Right kidney (tissue), 1 donor: Measurements from ENCODE around the gene GCAT.
"Not testable (repeated sequence)": the region's sequence is repeated elsewhere in the genome, so short reads cannot be mapped to it uniquely, and the experiment has no call there.

ENCODE experiments used
- DNase-seq: peaks from one replicate; pipeline ENCODE4 v3.0.0-alpha.2; 2016

Gene GCAT

DNA sequence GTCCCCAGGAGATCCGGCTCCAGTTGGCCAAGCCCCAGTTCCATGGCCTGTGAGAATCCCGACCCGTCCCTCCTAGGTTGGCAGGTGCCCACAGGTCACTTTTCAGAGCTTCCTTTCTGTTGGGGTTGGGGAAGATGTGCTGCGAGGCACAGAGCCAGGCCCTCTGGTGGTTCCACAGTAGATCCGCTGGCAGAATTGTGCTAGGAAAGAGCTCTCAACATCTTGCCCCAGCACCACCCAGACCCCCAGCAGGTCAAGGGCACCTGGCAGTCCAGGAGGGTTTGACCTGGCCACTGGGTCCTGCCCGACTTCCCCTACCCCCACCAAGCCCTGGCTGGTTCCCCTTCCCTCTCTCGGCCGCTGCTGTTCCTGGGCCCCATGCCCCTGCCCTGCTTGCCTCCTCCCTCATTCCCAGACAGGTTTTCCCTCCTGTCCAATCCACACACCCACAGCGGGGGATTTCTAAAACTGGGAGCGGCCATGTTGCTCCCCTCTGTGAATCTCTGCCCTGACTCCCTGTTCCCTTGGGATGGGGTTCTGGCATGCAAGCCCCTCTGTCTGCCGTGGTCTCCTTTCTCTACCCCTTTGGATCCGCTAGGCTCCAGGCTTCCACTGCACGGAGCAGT is 26.2 kb upstream of the GCAT start:
- DNase-seq: no peak

DNA sequence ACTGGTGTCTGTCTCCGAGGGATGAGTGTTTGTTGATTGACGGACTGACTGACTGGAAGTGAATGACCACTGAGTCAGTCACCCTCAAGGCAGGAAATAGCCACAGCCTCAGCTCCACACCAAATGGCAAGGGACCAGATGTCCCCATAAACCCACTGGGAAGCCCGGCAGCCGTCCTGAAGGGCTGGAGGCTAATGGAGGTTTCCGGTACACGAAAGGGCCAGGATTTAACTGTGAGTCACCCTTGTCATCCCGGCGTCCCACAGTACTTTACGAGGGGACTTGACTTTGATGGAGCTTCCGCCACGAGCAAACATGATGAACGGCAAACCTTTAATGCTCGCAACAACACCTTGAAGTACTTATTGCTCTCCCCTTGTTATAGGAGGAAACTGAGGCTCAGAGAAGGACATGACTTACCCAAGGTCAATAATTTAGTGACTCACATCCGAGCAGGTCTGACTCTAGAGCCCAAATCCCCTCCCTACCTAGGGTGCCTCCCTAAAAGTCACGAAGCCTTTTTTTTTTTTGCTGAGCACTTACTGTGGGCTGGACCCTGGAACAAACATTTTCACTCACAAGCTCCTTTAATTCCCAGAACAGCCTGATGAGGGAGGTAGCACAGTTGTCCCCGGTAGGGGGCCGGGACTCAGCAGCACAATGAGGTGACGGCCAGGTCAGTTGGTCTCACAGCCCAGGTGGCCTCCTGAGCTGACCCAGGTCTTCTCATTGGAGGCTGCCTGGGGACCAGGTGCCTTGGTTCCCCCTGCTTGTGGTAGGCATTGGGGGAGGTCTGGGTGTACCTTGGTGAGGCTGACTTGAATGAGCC is 25.2 kb upstream of the GCAT start:
- no peak for DNase-seq

DNA sequence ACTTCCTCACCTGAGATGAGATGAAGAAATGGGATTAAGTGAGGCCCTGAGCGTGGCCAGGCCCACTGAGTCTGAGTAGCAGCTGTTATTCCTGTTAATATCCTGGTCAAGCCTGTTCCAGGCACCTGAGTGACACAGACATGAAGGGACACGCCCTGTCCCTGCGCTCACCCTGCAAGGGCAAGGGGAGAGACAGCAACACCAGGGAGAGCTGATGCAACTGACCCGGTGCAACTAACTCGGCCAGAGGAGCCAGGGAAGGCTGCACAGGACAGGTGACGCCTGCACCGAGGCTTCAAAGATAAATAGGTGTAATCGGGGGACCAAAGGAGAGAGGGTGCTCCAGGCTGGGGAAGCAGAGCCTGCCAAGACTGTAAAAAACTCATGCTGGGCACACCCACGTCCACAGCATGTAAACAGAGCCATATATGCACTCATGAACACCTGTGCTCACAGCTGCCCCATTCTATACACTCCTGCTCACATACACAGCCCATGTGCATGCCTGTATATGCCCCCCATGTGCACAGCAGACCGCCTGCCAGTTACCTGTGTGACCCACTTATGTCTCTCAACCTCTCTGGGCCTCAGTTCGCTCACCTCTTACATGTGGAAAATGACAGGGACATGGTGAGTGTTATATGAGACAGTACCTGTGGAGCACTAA is 22.8 kb upstream of the GCAT start:
- DNase-seq: no peak

DNA sequence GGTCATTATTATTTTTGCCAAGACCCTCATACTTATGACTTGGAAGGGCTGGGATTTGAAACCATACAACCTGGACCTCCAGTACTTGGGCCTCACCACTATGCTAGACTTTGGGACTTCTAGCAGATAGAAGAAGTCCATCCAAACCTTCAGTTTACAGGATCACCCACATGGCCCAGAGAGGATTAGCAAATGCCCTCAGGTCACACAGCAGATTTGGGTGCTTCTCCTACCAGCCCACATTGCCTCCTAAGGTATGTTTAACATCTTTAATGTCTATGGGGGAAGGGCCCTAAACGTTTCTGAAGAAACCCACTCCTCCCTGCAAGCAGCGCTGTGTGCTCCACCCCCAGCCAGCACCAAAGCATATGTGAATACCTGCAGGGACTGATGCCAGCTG is 17.5 kb upstream of the GCAT start:
- no peak for DNase-seq

DNA sequence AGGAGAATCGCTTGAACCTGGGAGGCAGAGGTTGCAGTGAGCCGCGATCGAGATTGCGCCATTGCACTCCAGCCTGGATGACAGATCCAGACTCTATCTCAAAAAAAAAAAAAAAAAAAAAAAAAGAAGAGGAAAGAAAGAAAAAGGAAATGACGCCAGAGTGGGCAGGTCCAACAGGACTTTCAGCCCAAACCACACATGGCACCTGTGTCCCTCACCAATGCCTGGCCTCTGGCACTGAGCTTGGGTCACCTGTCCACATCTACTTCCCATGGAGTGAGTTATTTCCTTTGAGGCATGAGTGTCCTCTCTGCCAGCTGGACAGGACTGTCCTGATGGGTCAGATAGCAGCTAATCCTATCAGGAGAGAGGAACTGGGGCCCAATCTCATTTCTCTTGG is 15.2 kb upstream of the GCAT start:
- no peak for DNase-seq

DNA sequence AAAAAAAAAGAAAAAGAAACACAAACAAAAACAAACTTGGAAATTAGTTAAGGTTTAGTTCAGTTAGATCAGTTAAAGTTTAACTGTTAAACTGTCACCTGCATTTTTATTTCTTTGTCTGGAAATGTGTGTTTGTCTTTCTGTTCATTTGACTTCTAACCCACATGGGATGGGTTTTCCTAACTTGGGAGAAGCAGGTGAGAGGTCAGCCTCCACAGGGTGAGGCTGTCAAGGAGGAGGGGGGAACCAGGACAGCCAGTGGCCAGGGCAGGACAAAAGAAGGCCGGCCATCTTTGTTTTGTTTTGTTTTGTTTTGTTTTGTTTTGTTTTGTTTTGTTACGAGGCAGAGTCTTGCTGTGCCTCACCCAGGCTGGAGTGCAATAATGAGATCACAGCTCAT is 13.4 kb upstream of the GCAT start:
- no peak for DNase-seq

DNA sequence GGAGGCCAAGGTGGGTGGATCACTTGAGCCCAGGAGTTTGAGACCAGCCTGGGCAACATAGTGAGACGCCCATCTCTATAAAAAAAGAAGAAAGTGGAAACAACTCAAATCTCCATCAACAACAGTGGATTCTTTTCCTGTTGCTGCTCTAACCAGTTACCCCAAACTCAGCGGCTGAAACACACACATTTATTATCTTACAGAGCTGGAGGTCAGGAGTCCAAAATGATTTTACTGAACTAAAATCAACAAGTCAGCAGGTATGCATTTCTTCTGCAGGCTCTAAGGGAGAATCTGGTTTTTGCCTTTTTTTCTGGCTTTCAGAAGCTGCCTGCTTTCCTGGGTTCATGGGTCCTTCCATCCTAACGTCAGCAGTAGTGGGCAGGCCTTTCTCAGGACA is 11.7 kb upstream of the GCAT start:
- DNase-seq: no peak

DNA sequence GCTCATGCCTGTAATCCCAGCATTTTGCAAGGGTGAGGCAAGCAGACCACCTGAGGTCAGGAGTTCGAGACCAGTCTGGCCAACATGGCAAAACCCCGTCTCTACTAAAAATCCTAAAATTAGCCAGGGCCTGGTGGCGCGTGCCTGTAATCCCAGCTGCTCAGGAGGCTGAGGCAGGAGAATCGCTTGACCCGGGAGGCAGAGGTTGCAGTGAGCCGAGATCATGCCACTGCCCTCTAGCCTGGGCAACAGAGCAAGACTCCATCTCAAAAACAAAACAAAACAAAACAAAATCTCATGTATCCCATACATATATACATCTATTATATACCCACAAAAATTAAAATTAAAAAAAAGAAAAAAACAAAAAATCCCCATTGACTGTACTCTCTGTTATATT is 10.5 kb upstream of the GCAT start:
- not testable (repeated sequence) for DNase-seq

DNA sequence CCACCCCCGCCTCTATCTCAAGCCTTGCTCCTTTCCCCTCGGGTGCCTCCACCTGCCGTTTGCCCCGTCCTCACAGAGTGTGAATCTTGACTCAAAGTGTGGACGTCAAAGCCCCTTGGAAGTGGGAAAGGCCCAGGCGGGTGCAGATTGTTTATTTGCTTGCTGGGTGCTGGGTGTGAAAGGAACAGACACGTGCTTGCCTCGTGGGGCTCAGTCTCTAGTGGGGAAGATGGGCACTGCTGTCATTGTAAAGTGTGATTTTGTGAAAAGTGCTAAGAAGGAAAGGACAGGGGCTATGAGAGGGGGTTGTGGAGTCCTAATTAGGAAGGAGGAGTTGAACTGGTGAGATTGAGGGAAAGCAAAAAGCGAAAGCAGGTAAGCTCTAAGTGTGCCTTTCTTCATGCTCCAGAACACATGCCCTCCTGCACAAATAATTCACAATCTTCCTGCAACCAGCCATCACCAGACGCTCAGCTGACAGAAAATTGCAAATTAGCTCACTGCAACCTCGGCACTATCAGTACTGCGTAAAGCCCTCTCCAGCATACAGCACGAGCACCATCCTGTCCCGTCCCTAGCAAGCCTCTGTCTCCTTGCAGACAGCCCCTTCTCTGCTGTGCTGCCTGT is 9.7 kb upstream of the GCAT start:
- no peak for DNase-seq

DNA sequence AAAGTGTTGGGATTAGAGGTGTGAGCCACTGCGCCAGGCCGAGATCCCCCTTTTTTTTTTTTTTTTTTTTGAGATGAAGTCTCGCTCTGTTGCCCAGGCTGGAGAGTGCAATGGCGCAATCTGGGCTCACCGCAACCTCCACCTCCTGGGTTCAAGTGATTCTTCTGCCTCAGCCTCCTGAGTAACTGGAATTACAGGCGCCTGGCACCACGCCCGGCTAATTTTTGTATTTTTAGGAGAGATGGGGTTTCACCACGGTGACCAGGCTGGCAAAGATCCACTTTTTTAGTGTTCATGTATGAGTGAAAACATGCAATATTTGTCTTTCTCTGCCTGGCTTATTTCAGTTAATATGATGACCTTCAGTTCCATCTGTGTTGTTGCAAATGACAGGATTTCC is 7.8 kb upstream of the GCAT start:
- DNase-seq: not testable (repeated sequence)

DNA sequence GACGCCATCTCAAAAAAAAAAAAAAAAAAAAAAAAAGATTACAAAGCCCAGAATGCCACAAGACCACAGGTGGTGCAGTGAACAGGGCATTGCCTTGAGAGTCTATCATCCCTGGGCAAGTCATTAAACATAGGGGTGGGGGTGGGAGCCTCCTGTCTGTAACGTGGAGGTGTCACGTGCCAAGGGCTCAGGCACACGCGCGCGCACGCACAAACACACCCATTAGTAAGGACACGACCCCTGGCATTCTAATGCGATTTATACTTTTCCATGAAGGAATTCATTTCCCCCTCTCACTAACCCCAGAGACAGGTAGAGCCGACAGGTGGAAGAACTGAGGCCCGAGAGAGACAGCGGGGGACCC is 5.8 kb upstream of the GCAT start:
- DNase-seq: no peak

DNA sequence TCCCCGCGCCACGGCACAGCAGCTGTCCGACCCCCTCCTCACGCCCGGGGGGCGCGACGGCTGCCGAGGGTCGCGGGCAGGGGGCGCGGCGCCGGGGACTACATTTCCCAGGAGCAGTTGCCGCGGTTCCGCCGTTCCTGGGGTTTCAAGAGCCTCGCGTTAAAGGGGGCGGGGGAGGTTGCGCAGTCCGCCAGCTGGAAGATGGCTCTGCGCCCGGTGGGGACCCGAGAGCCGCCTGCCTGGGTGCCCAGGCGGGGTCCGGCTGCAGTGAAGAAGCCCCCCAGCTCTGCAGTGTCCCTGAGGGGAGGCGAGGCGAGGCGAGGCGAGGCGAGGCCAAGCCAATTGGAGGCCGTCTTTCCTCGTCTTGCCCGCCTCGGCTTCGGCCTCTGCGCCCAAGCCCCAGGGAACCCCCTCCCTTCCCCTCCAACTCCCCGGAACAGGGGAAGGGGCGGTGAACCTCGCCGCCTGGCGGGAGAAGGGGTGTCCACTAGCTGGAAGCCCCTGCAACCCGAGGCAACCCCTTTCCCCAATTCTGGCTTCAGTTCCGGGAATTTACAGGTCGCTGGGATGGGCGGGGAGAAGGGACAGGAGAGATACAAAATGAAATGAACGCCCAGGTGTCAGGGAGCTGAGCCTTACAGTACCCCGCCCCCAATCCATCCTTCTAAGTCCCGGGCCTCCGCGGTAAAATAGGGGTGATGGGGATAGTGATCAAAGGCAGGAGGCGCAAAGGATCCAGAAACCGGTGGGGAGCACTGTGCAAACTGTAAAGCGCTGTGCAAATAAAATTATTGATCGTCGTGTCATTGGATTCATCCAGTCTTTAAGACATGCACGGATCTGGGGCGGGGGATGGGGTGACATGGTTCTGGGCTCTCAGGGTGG is 5.2 kb upstream of the GCAT start:
- DNase-seq: peak; percentile 92

DNA sequence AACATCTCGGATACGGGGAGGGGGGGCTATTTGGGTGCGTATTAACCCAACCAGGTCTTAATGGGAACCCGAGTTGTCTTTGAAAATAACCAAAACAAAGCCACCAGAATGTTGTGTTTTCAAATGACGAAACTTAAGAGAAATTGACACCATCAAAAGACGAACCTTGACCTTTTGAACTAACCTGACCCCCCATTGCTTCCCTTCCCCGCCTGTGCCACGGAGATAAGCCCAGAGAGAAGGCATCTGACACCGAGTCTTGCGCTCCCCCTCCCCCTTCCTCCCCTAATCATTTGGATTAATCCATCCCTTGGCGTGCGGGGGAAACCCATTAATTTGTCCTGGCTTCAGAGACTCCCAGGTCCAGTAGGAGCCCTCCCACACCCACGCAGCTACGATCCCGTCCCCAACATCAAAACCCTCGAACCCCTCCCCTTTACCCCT is 4.5 kb upstream of the GCAT start:
- no peak for DNase-seq

DNA sequence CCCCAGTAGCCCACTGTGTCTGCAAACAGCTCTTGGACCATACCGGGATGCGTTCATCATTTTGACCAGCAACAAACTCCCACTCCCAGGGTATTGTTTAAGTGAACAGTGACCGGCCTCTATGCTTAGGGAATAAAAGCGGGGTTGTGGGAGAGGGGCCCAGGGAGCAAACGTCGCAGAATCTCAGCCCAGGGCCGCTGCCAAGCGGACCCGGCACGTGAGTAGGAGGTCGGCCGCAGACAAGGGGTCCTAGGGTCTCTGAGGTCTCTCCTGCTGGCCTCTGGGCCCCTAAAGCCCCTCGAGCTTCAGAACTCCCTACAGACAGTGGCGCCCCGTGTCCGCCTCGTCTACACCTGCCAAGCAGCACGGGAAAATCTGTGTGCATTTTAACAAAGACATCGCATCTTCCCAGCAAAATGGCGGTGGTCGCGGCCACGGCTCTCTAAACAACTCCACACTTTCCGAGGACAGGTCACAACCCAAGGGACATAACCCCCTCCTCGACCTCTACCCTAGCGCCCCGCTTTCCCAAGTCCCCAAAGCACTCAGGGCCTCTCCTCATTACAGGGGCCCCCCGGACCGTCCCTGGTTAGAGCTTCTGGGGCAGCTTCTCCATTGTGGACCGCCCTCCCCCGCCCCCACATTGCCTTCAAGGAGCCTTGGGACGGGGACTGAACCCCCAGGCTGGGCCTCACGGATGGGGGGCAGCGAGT is 3.9 kb upstream of the GCAT start:
- DNase-seq: peak; percentile 73

DNA sequence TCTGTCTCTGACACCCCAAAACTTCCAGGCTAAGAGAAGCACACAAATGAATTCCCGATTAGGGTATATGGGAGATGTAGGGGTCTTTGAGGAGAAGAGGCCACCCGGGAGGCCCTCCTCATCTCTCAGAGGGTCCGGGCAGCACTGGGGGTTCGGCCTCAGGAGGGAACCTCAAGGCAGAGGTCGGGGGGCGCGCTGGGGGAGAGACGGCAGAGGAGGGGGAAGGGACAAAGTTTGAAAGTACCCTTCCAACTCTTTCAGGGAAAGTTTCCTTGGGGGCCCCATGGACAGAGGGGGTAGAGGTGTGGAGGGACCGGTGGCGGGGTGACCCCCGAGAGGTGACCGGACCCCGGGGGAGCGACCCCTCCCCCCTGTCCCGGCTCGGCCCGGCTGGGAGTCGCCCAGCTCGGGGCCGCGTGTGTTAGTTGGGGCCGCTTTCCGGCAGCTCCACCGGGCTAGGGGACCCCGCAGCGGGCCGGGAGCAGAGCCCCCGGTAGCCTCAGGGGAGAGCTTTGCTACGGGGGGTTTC is 3.3 kb upstream of the GCAT start:
- peak; percentile 71 for DNase-seq

DNA sequence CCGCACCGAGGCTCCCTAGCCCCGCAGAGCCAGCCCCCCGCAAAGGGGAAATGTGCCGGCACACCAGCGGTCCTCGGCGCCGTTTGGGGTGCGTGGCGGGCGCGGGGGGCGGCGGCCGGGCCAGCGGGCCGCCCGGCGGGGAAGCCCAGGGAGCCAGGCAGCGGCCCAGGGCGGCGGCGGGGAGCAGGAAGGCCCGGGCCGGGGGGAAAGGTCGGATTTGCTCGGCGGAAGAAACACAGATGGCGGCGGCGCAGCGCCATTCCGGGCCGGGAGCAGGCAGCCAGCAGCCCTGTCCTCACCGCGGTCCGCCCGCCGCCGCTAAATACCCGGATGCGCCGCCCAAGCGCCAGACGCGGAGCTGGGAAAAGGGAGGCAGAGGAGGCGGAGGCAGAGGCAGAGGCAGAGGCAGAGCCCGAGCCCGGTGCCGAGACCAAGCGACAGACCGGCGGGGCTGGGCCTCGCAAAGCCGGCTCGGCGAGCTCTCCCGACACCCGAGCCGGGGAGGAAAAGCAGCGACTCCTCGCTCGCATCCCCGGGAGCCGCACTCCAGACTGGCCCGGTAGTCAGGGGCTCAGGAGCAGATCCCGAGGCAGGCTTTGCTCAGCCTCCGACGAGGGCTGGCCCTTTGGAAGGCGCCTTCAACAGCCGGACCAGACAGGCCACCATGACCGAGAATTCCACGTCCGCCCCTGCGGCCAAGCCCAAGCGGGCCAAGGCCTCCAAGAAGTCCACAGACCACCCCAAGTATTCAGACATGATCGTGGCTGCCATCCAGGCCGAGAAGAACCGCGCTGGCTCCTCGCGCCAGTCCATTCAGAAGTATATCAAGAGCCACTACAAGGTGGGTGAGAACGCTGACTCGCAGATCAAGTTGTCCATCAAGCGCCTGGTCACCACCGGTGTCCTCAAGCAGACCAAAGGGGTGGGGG is 2.6 kb upstream of the GCAT start:
- peak; percentile 94 for DNase-seq

DNA sequence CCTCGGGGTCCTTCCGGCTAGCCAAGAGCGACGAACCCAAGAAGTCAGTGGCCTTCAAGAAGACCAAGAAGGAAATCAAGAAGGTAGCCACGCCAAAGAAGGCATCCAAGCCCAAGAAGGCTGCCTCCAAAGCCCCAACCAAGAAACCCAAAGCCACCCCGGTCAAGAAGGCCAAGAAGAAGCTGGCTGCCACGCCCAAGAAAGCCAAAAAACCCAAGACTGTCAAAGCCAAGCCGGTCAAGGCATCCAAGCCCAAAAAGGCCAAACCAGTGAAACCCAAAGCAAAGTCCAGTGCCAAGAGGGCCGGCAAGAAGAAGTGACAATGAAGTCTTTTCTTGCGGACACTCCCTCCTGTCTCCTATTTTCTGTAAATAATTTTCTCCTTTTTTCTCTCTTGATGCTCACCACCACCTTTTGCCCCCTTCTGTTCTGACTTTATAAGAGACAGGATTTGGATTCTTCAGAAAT is 1.9 kb upstream of the GCAT start:
- no peak for DNase-seq

DNA sequence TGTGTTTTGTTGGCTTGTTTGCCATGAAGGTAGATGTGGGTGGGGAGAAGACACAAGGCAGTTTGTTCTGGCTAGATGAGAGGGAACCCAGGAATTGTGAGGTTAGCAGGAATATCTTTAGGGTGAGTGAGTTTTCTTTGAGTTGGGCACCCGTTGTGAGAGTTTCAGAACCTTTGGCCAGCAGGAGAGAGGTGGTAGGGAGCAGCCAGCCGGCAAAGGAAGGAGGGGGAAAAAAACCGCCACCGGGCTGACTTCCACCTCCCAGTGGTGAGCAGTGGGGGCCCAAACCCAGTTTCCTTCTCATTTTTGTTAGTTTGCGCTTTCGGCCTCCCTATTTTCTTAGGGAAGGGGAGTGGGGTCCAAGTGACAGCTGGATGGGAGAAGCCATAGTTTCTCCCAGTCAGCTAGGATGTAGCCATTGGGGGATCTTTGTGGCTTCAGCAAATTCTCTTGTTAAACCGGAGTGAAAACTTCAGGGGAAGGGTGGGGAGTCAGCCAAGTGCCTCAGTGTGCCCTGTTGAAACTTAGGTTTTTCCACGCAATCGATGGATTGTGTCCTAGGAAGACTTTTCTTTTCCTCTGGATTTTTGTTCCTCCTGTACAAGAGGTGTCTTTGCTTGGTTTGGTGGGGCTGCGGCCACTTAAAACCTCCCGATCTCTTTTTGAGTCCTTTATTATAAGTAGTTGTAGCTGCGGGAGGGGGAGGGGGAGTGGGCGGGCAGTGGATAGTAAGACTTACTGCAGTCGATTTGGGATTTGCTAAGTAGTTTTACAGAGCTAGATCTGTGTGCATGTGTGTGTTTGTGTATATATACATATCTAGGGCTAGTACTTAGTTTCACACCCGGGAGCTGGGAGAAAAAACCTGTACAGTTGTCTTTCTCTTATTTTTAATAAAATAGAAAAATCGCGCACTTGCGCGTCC is 1.1 kb upstream of the GCAT start:
- peak; percentile 62 for DNase-seq

DNA sequence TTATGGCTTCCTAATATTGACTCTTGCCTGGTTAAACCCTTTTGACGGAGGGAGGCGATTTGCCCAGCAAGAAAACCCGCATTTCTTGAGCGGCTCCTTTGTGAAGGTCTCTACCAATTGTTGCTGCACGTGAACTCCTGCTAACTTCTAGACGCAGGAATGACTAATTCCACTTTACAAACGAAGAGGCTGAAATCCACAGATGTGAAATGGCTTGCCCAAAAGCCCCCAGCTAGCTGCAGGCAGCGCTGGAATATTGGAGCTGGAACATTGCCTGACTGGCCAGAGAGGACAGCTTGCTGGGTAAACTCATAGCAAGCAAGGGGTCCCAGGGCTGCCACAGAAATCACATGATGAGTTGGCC is 542 bp downstream of the GCAT start:
- no peak for DNase-seq
